Measurements from ENCODE around the gene CRYGB. TPM values are rescaled to one million over a fixed set of nuclear protein-coding genes. Genes with fewer than 3 reads are reported as not detected.

The CRYGB gene
- not detected in 2 replicates for total RNA-seq
- not detected in 2 replicates for polyA plus RNA-seq
- not detected in 2 replicates for polyA plus RNA-seq (2011; cell fraction: cytosol; rRNA removed)
- polyA plus RNA-seq (2011; cell fraction: nucleus; rRNA removed): not detected in 2 replicates
- polyA plus RNA-seq (2012): not detected in 2 replicates
- not detected in 2 replicates for polyA minus RNA-seq
- polyA minus RNA-seq (2011; cell fraction: cytosol; rRNA and poly(A)+ RNA removed): not detected
- not detected in 2 replicates for polyA minus RNA-seq (2011; cell fraction: nucleus; rRNA and poly(A)+ RNA removed)
- Bru-seq, nascent RNA: not detected
- BruChase-seq, experiment 1, labeled RNA remaining after a 6-hour chase: not detected
- BruChase-seq, experiment 2, labeled RNA remaining after a 2-hour chase: not detected
- long read RNA-seq: 0 reads

DNA sequence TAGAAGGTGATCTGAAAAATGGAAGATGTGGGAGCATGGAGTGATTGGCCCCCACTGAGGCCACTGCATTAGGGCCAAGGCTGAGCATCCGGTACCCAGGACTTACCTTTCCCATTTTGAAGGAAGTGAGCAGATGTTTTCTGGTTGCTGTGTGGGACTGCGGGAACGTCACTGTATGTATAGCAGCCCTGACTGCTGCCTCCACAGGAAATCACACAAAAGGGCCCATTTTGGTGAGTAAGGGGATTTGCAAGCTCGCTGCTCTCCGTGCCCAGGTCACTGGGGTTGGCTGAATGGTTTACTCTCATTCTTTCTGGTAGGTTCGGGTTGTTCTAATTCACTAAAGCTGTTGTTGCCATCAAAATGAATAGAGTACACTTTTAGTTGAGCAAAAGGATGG lies at the start of gene CRYGB:
CRYGB (minus strand) TSS at position 153 of the 400 bp plus-strand sequence; CDS start at position 115, 38 bp downstream.
- Histone ChIP-seq H3K36me3 (ENCODE audit: control insufficient read depth in 2 of 2, extremely low read depth in 1 of 2, insufficient read depth in 2 of 2, low read length in 2 of 2) (no peaks in the 10 kb centered on the region), H3K9ac (replicated peaks; ENCODE audit: extremely low read depth, insufficient read depth, low read length) (no peak within 1 kb of the TSS), H3K9me1 (replicated peaks; ENCODE audit: control insufficient read depth, extremely low read depth, insufficient read depth, low read length) (no peaks in the 10 kb centered on the region), H3K4me3 (replicated peaks in 1 of 3; ENCODE audit: insufficient read depth in 1 of 3, low read depth in 1 of 3, low read length in 3 of 3) (no peak within 1 kb of the TSS), H3K27ac (ENCODE audit: insufficient read depth, low read depth, low read length) (no peak within 1 kb of the TSS), H3K27me3 (ENCODE audit: control insufficient read depth in 2 of 2, insufficient read depth in 2 of 2, low read length in 2 of 2) (no peaks in the 10 kb centered on the region), H2AFZ (ENCODE audit: low read depth, low read length) (no peak within 1 kb of the TSS), H4K20me1 (replicated peaks; ENCODE audit: control insufficient read depth, extremely low read depth, insufficient read depth, low read length) (no peaks in the 10 kb centered on the region), H3K9me3 (replicated peaks; ENCODE audit: control insufficient read depth, insufficient read depth, low read length) (no peaks in the 10 kb centered on the region), H3K4me2 (ENCODE audit: insufficient read depth, low read length) (no peak within 1 kb of the TSS), H3K4me1 (ENCODE audit: control insufficient read depth, extremely low read depth, insufficient read depth, low read length) (no peaks in the 10 kb centered on the region), H3K79me2 (ENCODE audit: control insufficient read depth, insufficient read depth, low read length) (no peaks in the 10 kb centered on the region)
- POLR2A ChIA-PET: no interaction called here
- no peak for TF ChIP-seq MYC (IDR thresholded peaks at IDR 0.05; ENCODE audit: low read depth, low read length)
- TF ChIP-seq POLR2AphosphoS5 (IDR thresholded peaks at IDR 0.05; ENCODE audit: insufficient read depth, low read depth, low read length): no peak
- no peak for TF ChIP-seq EZH2 (IDR thresholded peaks at IDR 0.05; ENCODE audit: borderline replicate concordance, low read depth, low read length, severe bottlenecking)
- no peak for TF ChIP-seq FOS (IDR thresholded peaks at IDR 0.05; ENCODE audit: borderline replicate concordance, insufficient read depth, low read length)
- TF ChIP-seq POLR2A (IDR thresholded peaks at IDR 0.05; ENCODE audit: low read depth, low read length): no peak
- TF ChIP-seq GATA2 (IDR thresholded peaks at IDR 0.05; ENCODE audit: insufficient read depth, insufficient read length, low read depth, low read length): no peak
- no peak for TF ChIP-seq JUN (IDR thresholded peaks at IDR 0.05; ENCODE audit: borderline replicate concordance, insufficient read depth, insufficient read length, low read depth)
- TF ChIP-seq CTCF (IDR thresholded peaks at IDR 0.05; ENCODE audit: extremely low read depth in 1 of 2, insufficient read depth in 1 of 2, low read depth in 1 of 2, low read length in 2 of 2): no peak
- no TSS peak for BruUV-seq (replicated peaks)
- intact Hi-C loops (cut with micrococcal nuclease) (no loop called here), dilution Hi-C loops (cut with MboI; ENCODE audit: extremely low pct_ligation_motif_present, low sequenced_read_pairs) (no loop called here)
- CTCF ChIA-PET: no interaction called here
- DNase-seq (ENCODE audit: low read depth, low spot score): no peak
- no peak for FAIRE-seq

All from endothelial cell of umbilical vein (primary cell).